HG03565 (cell line): ENCODE data around the gene TEX22.

Experiments
- ATAC-seq: cut with Tn5 transposase; IDR thresholded peaks from one replicate; pipeline ENCODE4 v1.9.1; 2021; ENCODE audit warnings: mild to moderate bottlenecking, moderate library complexity; ENCODE audit not compliant: unreplicated experiment

The TEX22 gene

GRCh38 chr14:105419195-105420091 lies 21.1 kb downstream of the TEX22 start, which contains the start of gene MTA1:
TSS of gene MTA1 (plus strand) at chr14:105419827. CDS start at chr14:105420036, 209 bp downstream.
- ATAC-seq: no peak

GRCh38 chr14:105420101-105420973 lies 22.0 kb downstream of the TEX22 start:
- ATAC-seq: no peak

- no peak for ATAC-seq
These were observed 22.8 kb downstream of the TEX22 start for GRCh38 chr14:105420974-105421674.

GRCh38 chr14:105421723-105422615 lies 23.6 kb downstream of the TEX22 start:
- no peak for ATAC-seq

GRCh38 chr14:105422695-105423487 lies 24.6 kb downstream of the TEX22 start:
- ATAC-seq: no peak

- no peak for ATAC-seq
These were observed 25.3 kb downstream of the TEX22 start for GRCh38 chr14:105423488-105424195.

- ATAC-seq: no peak
These were observed 26.5 kb downstream of the TEX22 start for GRCh38 chr14:105424861-105425260.

GRCh38 chr14:105425823-105426247 lies 27.5 kb downstream of the TEX22 start:
- ATAC-seq: no peak

- ATAC-seq: no peak
These were observed 28.2 kb downstream of the TEX22 start for GRCh38 chr14:105426416-105427130.

GRCh38 chr14:105427412-105427811 lies 29.1 kb downstream of the TEX22 start:
- no peak for ATAC-seq

GRCh38 chr14:105427936-105428485 lies 29.7 kb downstream of the TEX22 start:
- no peak for ATAC-seq

GRCh38 chr14:105430042-105430441 lies 31.7 kb downstream of the TEX22 start:
- no peak for ATAC-seq

GRCh38 chr14:105430565-105430964 lies 32.2 kb downstream of the TEX22 start:
- no peak for ATAC-seq

- ATAC-seq: no peak
These were observed 32.9 kb downstream of the TEX22 start for GRCh38 chr14:105431256-105431655.

GRCh38 chr14:105432657-105433056 lies 34.3 kb downstream of the TEX22 start:
- no peak for ATAC-seq

GRCh38 chr14:105433161-105433605 lies 34.8 kb downstream of the TEX22 start:
- no peak for ATAC-seq

- ATAC-seq: no peak
These were observed 38.1 kb downstream of the TEX22 start for GRCh38 chr14:105436402-105436801.
